ENCODE measurements around the gene DOHH.

DNA sequence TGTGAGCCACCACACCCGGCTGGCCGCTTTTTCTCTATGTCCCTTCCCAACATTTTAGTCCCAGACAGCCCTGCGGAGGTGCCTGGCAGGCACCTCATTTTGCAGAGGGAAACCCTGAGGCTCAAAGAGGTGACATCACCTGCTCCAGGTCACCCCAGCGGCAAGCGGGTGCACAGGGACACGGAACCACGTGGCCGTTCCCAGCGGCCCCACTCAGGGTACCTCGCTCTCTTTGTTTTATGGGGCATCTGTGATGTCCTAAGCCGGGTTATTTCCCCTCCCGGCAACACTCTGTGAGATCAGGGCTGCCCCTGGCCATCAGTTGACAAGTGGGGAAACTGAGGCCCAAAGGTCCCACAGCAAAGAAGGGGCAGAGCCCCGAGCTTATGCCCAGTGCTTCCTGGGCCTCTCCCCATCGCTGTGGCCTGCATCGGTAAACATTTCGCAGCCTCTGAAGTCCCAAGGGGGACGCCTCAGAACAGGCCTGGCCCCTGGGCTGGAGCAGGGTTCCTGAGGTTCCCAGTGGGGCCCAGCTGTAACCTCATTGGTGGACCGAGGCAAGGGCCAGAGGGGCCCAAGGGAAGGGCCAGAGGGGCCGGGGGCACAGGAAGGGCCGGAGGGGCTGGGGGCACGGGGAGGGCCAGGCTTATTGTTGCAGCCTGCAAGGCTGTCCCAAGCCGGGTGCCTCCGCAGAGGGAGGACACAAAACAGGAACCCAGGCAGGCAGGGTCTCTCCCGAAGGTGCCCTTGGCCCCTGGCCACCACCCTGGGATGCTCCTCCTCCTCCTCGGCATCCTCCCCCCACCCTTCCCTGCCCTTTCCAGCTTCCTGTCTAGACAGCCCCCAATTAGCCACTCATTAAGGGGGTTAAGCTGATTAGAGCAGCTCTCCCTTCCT is 59.1 kb downstream of the DOHH start:
- TF ChIP-seq CTCF (conservative IDR thresholded peaks at IDR 0.05; ENCODE audit: low read depth, low read length), result no peak
- no peak for TF ChIP-seq EZH2phosphoT487 (IDR thresholded peaks at IDR 0.05; ENCODE audit: borderline replicate concordance, low read length)

All from PC-3 (cell line).